IPS-18a (cell line): ENCODE data around the gene IRF9.
A peak's percentile ranks its signal among the peaks of the same experiment; 100 is the strongest.

Experiments used
- H3K27ac ChIP-seq: one replicate; pipeline ENCODE4 v1.5.1; 2013; ENCODE audit warnings: low read length
- H3K27me3 ChIP-seq: one replicate; pipeline ENCODE4 v1.6.1; 2013; ENCODE audit warnings: mild to moderate bottlenecking, low read length; ENCODE audit not compliant: control insufficient read depth, insufficient read depth
- H3K36me3 ChIP-seq: one replicate; pipeline ENCODE4 v1.6.1; 2013; ENCODE audit warnings: low read depth, low read length; ENCODE audit not compliant: control insufficient read depth
- H3K4me1 ChIP-seq: one replicate; pipeline ENCODE4 v1.6.1; 2013; ENCODE audit warnings: low read depth, low read length; ENCODE audit not compliant: control insufficient read depth
- H3K4me3 ChIP-seq: one replicate; pipeline ENCODE4 v1.5.1; 2013; ENCODE audit warnings: low read length
- H3K9ac ChIP-seq: one replicate; pipeline ENCODE4 v1.6.1; 2013; ENCODE audit warnings: mild to moderate bottlenecking, low read length, moderate library complexity
- H3K9me3 ChIP-seq: one replicate; pipeline ENCODE4 v1.6.1; 2013; ENCODE audit warnings: low read depth, low read length; ENCODE audit not compliant: control insufficient read depth

IRF9 gene

GRCh38 chr14:24135584-24135833 lies 25.6 kb upstream of the IRF9 start:
- peaks cover 11% of the 10 kb centered on the region for H3K4me1 ChIP-seq
- peaks cover 21% of the 10 kb centered on the region for H3K36me3 ChIP-seq
- peak overlapping the region; percentile 78 for H3K4me3 ChIP-seq
- H3K27ac ChIP-seq, result no peak overlapping the region
- no peaks in the 10 kb centered on the region for H3K9me3 ChIP-seq
- H3K27me3 ChIP-seq, result no peaks in the 10 kb centered on the region
- H3K9ac ChIP-seq, result peak overlapping the region; percentile 19

DNA sequence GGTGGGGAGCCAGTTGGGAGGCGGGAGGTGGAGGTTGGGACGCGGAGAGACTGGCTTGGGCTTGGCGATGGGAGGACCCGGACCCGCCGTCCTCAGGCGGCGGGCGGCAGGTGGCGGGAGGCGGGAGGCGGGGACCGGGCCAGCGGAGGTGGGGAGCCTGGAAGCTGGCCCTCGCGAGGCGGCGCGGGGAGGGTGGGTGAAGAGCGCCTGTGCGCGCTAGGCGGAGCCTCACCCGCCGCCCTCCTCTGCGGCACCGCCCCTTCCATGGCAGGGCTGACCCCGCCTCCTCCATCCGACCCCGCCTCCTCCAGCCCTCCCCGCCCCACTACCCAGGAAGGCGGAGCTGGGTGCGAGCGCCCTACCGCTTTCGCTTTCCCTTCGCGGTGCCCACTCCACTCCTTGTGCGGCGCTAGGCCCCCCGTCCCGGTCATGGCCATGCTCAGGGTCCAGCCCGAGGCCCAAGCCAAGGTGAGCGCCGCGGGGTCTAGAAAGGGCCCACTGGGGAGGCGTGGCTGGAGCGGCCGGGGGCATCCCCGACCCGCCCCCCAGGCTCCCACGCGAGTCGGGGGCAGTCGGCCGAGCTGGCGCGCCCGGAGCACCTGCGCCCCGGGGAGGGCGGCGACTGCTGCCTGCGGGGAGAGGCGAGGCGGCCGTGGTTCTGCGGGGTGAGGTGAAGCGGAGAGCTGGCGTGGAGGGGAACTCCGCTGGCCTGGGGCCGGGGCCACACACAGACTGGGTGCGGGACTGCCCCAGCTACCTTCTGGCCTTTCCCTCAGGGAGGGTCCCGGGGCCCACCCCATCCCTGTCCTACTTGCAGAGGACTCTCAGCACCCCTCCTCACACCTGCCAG lies 25.0 kb upstream of the IRF9 start, which contains the start of gene PSME1:
Gene PSME1 (plus strand): TSS at position 361 of the 850 bp plus-strand sequence. CDS start 69 bp downstream, at position 430.
- Histone ChIP-seq H3K36me3 (peaks cover 21% of the 10 kb centered on the region), H3K4me3 (peak within 1 kb of the TSS; percentile 78), H3K9me3 (no peaks in the 10 kb centered on the region), H3K27ac (no peak within 1 kb of the TSS), H3K27me3 (no peaks in the 10 kb centered on the region), H3K4me1 (peaks cover 11% of the 10 kb centered on the region), H3K9ac (peak within 1 kb of the TSS; percentile 60)

- peaks cover 21% of the 10 kb centered on the region for H3K36me3 ChIP-seq
- no peak overlapping the region for H3K9ac ChIP-seq
- no peaks in the 10 kb centered on the region for H3K27me3 ChIP-seq
- peak overlapping the region; percentile 78 for H3K4me3 ChIP-seq
- H3K9me3 ChIP-seq, result no peaks in the 10 kb centered on the region
- H3K4me1 ChIP-seq, result peaks cover 11% of the 10 kb centered on the region
- no peak overlapping the region for H3K27ac ChIP-seq
These were observed 24.2 kb upstream of the IRF9 start for GRCh38 chr14:24136684-24137528.

DNA sequence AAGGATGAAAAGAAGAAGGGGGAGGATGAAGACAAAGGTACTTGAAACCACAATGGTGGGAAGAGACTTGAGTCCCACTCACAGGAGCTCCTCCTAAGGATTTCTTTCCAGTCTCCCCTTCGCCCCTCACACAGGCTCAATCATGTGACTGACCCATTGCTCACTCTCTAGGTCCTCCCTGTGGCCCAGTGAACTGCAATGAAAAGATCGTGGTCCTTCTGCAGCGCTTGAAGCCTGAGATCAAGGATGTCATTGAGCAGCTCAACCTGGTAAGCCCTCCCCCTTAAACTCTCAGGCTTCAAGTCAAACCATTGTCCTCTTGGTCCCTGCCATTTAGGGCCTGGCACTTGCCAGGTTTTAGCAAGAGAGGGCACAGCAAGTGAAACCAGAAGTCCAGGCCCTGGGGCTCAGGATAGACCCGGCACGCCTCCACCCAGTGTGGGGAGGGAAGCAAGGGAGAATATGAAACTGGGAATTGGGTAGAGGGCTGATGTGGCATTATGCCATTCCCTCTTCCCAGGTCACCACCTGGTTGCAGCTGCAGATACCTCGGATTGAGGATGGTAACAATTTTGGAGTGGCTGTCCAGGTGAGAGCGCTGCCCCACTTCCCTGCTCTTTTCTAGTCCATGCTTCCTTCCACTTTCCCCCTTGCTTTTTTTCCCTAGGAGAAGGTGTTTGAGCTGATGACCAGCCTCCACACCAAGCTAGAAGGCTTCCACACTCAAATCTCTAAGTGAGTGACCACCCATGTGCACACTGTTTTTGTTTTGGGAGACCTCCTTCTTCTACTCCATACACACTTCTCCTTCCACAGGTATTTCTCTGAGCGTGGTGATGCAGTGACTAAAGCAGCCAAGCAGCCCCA lies 23.3 kb upstream of the IRF9 start:
- H3K9me3 ChIP-seq, result no peaks in the 10 kb centered on the region
- H3K4me3 ChIP-seq, result no peak overlapping the region
- H3K27ac ChIP-seq, result no peak overlapping the region
- peaks cover 21% of the 10 kb centered on the region for H3K36me3 ChIP-seq
- H3K9ac ChIP-seq, result no peak overlapping the region
- peaks cover 11% of the 10 kb centered on the region for H3K4me1 ChIP-seq
- H3K27me3 ChIP-seq, result no peaks in the 10 kb centered on the region

DNA sequence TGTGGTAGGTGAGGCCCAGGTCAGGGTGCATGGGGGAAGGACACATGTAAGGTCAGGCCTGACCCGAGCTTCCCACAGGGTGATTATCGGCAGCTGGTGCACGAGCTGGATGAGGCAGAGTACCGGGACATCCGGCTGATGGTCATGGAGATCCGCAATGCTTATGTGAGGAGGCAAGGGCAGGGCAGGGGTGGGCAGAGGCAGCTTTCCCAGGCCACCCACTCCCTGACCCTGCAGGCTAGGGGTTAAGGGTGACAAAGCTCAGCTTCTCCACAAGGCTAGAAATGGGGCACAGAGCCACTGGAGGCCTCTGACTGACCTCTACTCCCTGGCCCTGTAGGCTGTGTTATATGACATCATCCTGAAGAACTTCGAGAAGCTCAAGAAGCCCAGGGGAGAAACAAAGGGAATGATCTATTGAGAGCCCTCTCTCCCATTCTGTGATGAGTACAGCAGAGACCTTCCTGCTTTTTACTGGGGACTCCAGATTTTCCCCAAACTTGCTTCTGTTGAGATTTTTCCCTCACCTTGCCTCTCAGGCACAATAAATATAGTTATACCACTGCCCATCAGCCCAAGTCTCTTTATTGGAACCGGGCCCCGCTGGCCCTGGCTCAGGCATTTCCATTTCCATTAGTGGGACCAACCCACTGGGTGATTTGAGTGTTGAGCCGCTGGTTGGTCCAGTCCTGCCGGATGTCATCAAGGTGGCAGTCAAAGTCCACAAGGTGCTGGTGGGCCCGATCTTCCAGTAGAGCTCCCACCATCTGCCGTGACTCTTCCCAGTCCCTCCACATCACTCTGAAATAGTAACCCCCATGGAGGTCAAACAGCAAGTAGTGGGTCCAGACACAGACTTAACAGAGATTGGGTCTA lies 22.4 kb upstream of the IRF9 start:
- Histone ChIP-seq H3K9ac (no peak overlapping the region), H3K36me3 (peaks cover 23% of the 10 kb centered on the region), H3K4me3 (no peak overlapping the region), H3K27me3 (no peaks in the 10 kb centered on the region), H3K4me1 (peaks cover 11% of the 10 kb centered on the region), H3K9me3 (no peaks in the 10 kb centered on the region), H3K27ac (no peak overlapping the region)

DNA sequence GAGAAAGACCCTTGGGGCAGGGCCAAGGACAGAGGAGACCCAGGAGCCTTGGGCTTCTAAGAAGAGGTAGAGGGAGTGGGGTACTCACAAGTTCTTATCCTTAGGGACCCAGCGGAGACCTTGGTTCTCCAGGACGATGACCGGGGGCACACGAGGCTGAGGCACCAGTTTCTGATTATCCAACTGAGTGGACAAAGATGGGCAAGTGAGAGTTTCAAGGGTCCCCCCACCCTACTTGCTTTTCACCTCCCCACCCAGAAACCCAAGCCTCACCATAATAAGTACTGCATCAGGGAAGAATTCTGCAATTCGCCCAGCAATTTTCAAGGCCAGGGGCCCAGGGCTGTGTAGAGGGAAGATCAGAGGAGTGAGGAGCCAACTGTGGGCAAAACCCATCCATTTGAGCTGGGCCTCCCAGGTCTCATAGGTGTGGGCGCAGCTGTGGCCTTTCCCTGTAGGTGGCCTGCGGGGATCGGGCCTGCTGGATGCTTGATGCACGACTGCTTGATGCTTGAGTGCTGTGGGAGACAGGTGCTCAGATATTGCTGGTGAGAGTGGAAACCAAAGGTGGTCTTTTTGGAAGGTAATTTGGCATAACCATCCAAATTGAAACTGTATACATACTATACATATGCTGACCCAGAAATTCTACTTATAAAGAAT lies 21.7 kb upstream of the IRF9 start:
- Histone ChIP-seq H3K4me1 (peaks cover 11% of the 10 kb centered on the region), H3K36me3 (peaks cover 31% of the 10 kb centered on the region), H3K9ac (no peak overlapping the region), H3K4me3 (peak overlapping the region; percentile 97), H3K27ac (no peak overlapping the region), H3K9me3 (no peaks in the 10 kb centered on the region), H3K27me3 (no peaks in the 10 kb centered on the region)

GRCh38 chr14:24141097-24141880 lies 19.8 kb upstream of the IRF9 start, which contains the start of gene EMC9:
TSS of gene EMC9 (minus strand) at chr14:24141591. CDS start at chr14:24141304, 287 bp downstream.
- Histone ChIP-seq H3K4me1 (peaks cover 15% of the 10 kb centered on the region), H3K9me3 (no peaks in the 10 kb centered on the region), H3K4me3 (peak within 1 kb of the TSS; percentile 97), H3K36me3 (peaks cover 36% of the 10 kb centered on the region), H3K9ac (peak within 1 kb of the TSS; percentile 86), H3K27ac (peak within 1 kb of the TSS; percentile 67), H3K27me3 (no peaks in the 10 kb centered on the region)

GRCh38 chr14:24143511-24143910 lies 17.6 kb upstream of the IRF9 start:
- Histone ChIP-seq H3K4me1 (peaks cover 12% of the 10 kb centered on the region), H3K27ac (no peak overlapping the region), H3K9ac (no peak overlapping the region), H3K27me3 (no peaks in the 10 kb centered on the region), H3K4me3 (no peak overlapping the region), H3K9me3 (no peaks in the 10 kb centered on the region), H3K36me3 (peaks cover 27% of the 10 kb centered on the region)

- H3K27me3 ChIP-seq, result no peaks in the 10 kb centered on the region
- no peak overlapping the region for H3K4me3 ChIP-seq
- H3K27ac ChIP-seq, result no peak overlapping the region
- H3K4me1 ChIP-seq, result peaks cover 12% of the 10 kb centered on the region
- H3K9ac ChIP-seq, result no peak overlapping the region
- H3K36me3 ChIP-seq, result peaks cover 22% of the 10 kb centered on the region
- H3K9me3 ChIP-seq, result no peaks in the 10 kb centered on the region
These were observed 16.6 kb upstream of the IRF9 start for GRCh38 chr14:24144451-24144850.

DNA sequence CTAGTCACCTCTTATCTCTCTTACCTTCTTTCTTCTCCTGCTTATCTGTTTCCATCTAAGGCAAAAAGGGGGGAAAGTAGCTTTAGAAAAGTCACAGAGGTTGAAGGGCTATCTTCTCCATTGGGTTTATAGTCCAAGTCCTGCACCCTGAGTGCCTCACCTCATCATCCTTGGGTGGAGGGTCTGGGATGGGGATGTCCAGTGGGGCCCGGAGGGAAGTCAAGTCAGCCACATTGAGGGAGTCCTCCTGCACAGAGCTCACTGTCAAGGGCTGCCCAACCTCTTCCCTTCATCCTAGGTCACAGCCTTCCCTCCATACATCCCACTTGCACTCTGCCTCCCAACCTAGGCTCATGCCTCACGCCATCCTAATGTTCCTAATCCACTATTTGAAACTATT lies 15.8 kb upstream of the IRF9 start:
- Histone ChIP-seq H3K27me3 (no peaks in the 10 kb centered on the region), H3K27ac (no peak overlapping the region), H3K4me1 (peaks cover 8% of the 10 kb centered on the region), H3K4me3 (peak overlapping the region; percentile 97), H3K9me3 (no peaks in the 10 kb centered on the region), H3K9ac (no peak overlapping the region), H3K36me3 (peaks cover 28% of the 10 kb centered on the region)
